ENCODE data around the gene NTS.

- TF ChIP-seq CTCF (optimal IDR thresholded peaks at IDR 0.05 in 1 of 3, IDR thresholded peaks at IDR 0.05 in 1 of 3, conservative IDR thresholded peaks at IDR 0.05 in 1 of 3; ENCODE audit: extremely low read depth in 1 of 3, insufficient read depth in 2 of 3, low read length in 3 of 3) (no peak), EZH2 (IDR thresholded peaks at IDR 0.05; ENCODE audit: low read length) (no peak)
Observed at GRCh38 chr12:85883763-85884162, 9.7 kb downstream of the NTS start.
